Measurements from ENCODE around the gene ZNF576. TPM values are rescaled to one million over a fixed set of nuclear protein-coding genes. Genes with fewer than 3 reads are reported as not detected.

The ZNF576 gene
- total and polyA plus RNA-seq, 2 of the 4 experiments (the other 2 are of a cell fraction): 13.8 to 19.5 TPM

- H3K36me3 ChIP-seq (ENCODE audit: control insufficient read depth, insufficient read depth, low read length): peaks cover 30% of the 10 kb centered on the region
- peak overlapping the region; percentile 81 for H3K14ac ChIP-seq (replicated peaks; ENCODE audit: low read depth, low read length)
- H3K4me2 ChIP-seq (ENCODE audit: low read depth, low read length): peak overlapping the region; percentile 97
- no peak for TF ChIP-seq RFX5 (IDR thresholded peaks at IDR 0.05; ENCODE audit: low read depth, low read length)
- no peak for TF ChIP-seq MAFK (IDR thresholded peaks at IDR 0.05; ENCODE audit: low read depth, low read length)
- H2AK5ac ChIP-seq (ENCODE audit: low read depth, low read length): peak overlapping the region; percentile 90
- H2BK20ac ChIP-seq (ENCODE audit: low read depth, low read length): no peak overlapping the region
- no peaks in the 10 kb centered on the region for H3K9me1 ChIP-seq (ENCODE audit: insufficient read depth, low read length)
- peaks cover 9% of the 10 kb centered on the region for H3K4me1 ChIP-seq (ENCODE audit: control insufficient read depth, insufficient read depth, low read length)
- ChIA-PET CTCF (interaction anchor here (4.5 kb wide), 1 partner anchor 41 kb away, joined by 29 read pairs; no protein-coding TSS in a partner anchor), POLR2A (ENCODE audit: unreplicated experiment) (interaction anchor here (0.6 kb wide), 1 partner anchor 64 kb away, joined by 8 read pairs; the partner anchor contains the start of gene ZNF575)
- H2AK9ac ChIP-seq (replicated peaks; ENCODE audit: low read depth, low read length, poor library complexity): peak overlapping the region; percentile 97
- peak overlapping the region; percentile 71; the same call in 1 of the 3 replicates for H2BK15ac ChIP-seq (ENCODE audit: low read depth, low read length)
- ATAC-seq (ENCODE audit: low read depth): no peak
- peak overlapping the region; percentile 90 for H3K9ac ChIP-seq (ENCODE audit: low read depth, low read length)
- H4K91ac ChIP-seq (ENCODE audit: insufficient read depth, low read depth, low read length): peak overlapping the region; percentile 78
- peak overlapping the region; percentile 79 for H3K27ac ChIP-seq (ENCODE audit: insufficient read depth, low read length)
- 0 out of 2 replicates have a peak overlapping the region, but pooled peaks have one; percentile 8 for H2BK120ac ChIP-seq (ENCODE audit: low read depth, low read length)
- H3K79me1 ChIP-seq (ENCODE audit: low read depth in 1 of 2, low read length in 2 of 2): peaks cover 27 to 60% of the 10 kb centered on the region in 2 experiments; a peak in 3 of 4 replicates
- in situ Hi-C loops (cut with MboI; ENCODE audit: low sequenced_read_pairs): no loop called here
- intact Hi-C loops (cut with micrococcal nuclease): loop anchor here (1.0 to 2.0 kb wide), 3 partner anchors 22 to 188 kb away; partner anchors contain the start of genes PINLYP and XRCC1
- peak overlapping the region; percentile 10 for H3K18ac ChIP-seq (ENCODE audit: low read depth, low read length)
- peak overlapping the region; percentile 68 for H3K4me3 ChIP-seq (ENCODE audit: insufficient read depth, low read depth, low read length)
- H3K4ac ChIP-seq (ENCODE audit: low read depth, low read length): peak overlapping the region; percentile 78
- H4K8ac ChIP-seq (ENCODE audit: low read depth in 2 of 2, low read length in 2 of 2): peak overlapping the region; percentile 97 to 99
- H3K27me3 ChIP-seq (ENCODE audit: control insufficient read depth, insufficient read depth, low read length): no peaks in the 10 kb centered on the region
- no peaks in the 10 kb centered on the region for H4K20me1 ChIP-seq (ENCODE audit: insufficient read depth, low read length)
- dilution Hi-C loops (cut with HindIII; ENCODE audit: low sequenced_read_pairs, unreplicated experiment): no loop called here
- no peaks in the 10 kb centered on the region for H3K9me3 ChIP-seq (ENCODE audit: control insufficient read depth, insufficient read depth, low read length)
- peak overlapping the region; percentile 87 for H2BK5ac ChIP-seq (ENCODE audit: low read depth, low read length, poor library complexity, severe bottlenecking)
- WGBS, 2 experiments (ENCODE audit: extremely low coverage in 2 of 2, insufficient read length in 1 of 2): 40% methylated on average over 1 of the region's 7 CpGs; no CpG with 5 or more reads in 1 of the 2 experiments
- H3K56ac ChIP-seq (ENCODE audit: extremely low read depth, insufficient read depth, low read length): peak overlapping the region; percentile 87
- BruUV-seq (replicated peaks): no TSS peak
- peak overlapping the region; percentile 40; the same call in 1 of the 2 replicates for H3K23ac ChIP-seq (ENCODE audit: low read depth, low read length)
- peak; percentile 13 for DNase-seq
- H4K5ac ChIP-seq (ENCODE audit: low read depth, low read length): peak overlapping the region; percentile 88
- peak overlapping the region; percentile 98 for H2AFZ ChIP-seq (replicated peaks; ENCODE audit: low read length, poor library complexity)
Measured at GRCh38 chr19:43596842-43597461, 557 bp downstream of the ZNF576 start.

Data from IMR-90 (cell line).